GM21381 (cell line): ENCODE measurements around the gene PDK2.

Source experiments
- ATAC-seq: cut with Tn5 transposase; IDR thresholded peaks from one replicate; pipeline ENCODE4 v1.9.1; 2021; ENCODE audit warnings: mild to moderate bottlenecking, moderate library complexity; ENCODE audit not compliant: unreplicated experiment

PDK2 gene

GRCh38 chr17:50114849-50115357 lies 19.8 kb downstream of the PDK2 start:
- no peak for ATAC-seq

GRCh38 chr17:50115756-50116155 lies 20.6 kb downstream of the PDK2 start:
- no peak for ATAC-seq

GRCh38 chr17:50117202-50118051 lies 22.3 kb downstream of the PDK2 start:
- no peak for ATAC-seq

GRCh38 chr17:50118076-50118827 lies 23.1 kb downstream of the PDK2 start:
- ATAC-seq, result no peak

GRCh38 chr17:50118828-50119218 lies 23.7 kb downstream of the PDK2 start:
- ATAC-seq, result no peak

GRCh38 chr17:50120475-50121253 lies 25.5 kb downstream of the PDK2 start:
- ATAC-seq, result no peak

- no peak for ATAC-seq
Observed at GRCh38 chr17:50122945-50123344, 27.8 kb downstream of the PDK2 start.

- ATAC-seq, result no peak
Observed at GRCh38 chr17:50123649-50124349, 28.6 kb downstream of the PDK2 start.

GRCh38 chr17:50125420-50125997 lies 30.4 kb downstream of the PDK2 start:
- ATAC-seq, result no peak

- no peak for ATAC-seq
Observed at GRCh38 chr17:50127697-50128361, 32.7 kb downstream of the PDK2 start.

GRCh38 chr17:50128441-50129352 lies 33.5 kb downstream of the PDK2 start:
- no peak for ATAC-seq

GRCh38 chr17:50129353-50129727 lies 34.2 kb downstream of the PDK2 start:
- ATAC-seq, result no peak

- ATAC-seq, result no peak
Observed at GRCh38 chr17:50129728-50130558, 34.8 kb downstream of the PDK2 start, which contains the start of gene SAMD14. SAMD14 (minus strand) TSS chr17:50130160; CDS start chr17:50124959, 5,201 bp downstream.

GRCh38 chr17:50130559-50131305 lies 35.6 kb downstream of the PDK2 start:
- ATAC-seq, result no peak

GRCh38 chr17:50132104-50132794 lies 37.1 kb downstream of the PDK2 start:
- ATAC-seq, result no peak

GRCh38 chr17:50133028-50133768 lies 38.0 kb downstream of the PDK2 start:
- no peak for ATAC-seq
